ENCODE data around the gene WDR19. TPM values are rescaled to one million over a fixed set of nuclear protein-coding genes. Genes with fewer than 3 reads are reported as not detected.
A peak's percentile ranks its signal among the peaks of the same experiment; 100 is the strongest.

Gene WDR19
- total RNA-seq, 1 donor from 2014 or later = 33.0 TPM

- peak; percentile 79 for DNase-seq
Measured at GRCh38 chr4:39304651-39305050, 122.3 kb downstream of the WDR19 start.

GRCh38 chr4:39305912-39306677 is 123.8 kb downstream of the WDR19 start:
- DNase-seq = no peak

DNA sequence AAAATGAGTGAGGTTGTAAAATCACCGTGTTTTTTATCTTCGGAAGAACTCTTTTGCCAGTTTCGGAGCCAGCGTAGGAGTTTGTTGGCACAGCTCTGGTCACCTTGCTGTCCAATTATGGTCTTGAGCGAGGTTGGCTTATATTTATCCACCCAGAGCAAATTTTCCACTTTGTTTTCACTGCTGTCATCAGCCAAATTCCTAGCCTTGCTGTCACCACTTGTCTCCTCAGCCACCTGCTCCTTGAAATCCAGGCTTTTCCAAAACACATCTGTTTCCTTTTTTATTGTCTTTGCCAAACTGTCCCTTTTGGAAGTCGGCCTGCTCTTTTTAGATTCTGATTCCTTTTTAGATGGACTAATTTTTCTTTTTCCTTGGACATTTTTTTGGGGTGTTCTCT is 126.3 kb downstream of the WDR19 start:
- DNase-seq = peak; percentile 86

- peak; percentile 37 for DNase-seq
Measured at GRCh38 chr4:39312816-39313215, 130.5 kb downstream of the WDR19 start.

DNA sequence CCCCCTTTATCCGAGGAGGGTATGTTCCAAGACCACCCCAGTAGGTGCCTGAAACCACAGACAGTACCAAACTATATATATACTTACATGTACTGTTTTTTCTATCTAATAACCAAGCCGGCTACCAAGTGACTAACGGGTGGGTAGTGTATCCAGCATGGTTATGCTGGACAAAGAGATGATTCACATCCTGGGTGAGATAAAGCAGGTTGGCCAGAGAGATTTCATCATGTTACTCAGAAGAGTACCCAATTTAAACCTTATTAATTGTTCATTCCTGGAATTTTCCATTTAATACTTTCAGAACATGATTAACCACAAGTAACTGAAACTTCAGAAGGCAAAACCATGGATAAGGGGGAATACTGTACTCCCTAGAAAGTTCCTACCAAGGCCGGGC is 137.3 kb downstream of the WDR19 start:
- no peak for DNase-seq

GRCh38 chr4:39320381-39321115 is 138.2 kb downstream of the WDR19 start:
- no peak for DNase-seq

DNA sequence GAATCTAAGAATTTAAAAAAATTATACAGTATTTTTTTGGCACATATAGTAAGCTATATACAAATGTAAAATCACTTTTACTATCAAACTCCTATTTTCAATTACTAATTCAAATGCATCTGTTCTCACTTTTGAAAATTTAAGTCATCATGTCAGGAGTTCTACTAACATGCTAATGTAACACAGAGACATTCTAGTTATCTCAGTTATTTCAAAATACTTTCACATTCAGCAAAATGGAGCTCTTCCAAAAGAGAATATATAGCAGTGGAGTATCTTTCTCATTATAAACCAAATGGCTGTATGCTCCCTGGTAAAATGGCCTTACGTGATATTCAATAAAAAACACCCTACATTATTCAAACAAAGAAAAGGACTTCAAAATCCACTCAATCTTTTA is 141.5 kb downstream of the WDR19 start:
- DNase-seq = no peak

DNA sequence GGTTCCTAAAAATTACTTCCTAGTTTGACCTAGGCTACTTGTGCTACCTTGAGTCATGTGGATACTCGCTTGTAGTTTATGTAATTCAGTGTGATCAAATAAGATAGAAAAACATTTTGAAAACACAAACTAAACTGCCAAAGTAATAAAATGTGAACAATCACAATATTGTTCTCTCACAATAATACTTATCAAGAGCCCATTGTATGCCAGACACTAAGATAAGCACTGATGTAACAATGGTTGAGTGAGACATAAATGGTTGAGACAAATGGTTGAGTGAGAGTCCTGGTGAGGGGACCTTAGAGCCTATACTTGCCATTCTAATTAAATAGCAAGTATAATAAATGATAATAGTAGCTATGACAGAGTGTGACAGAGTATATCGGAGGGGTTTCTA is 142.1 kb downstream of the WDR19 start:
- no peak for DNase-seq

DNA sequence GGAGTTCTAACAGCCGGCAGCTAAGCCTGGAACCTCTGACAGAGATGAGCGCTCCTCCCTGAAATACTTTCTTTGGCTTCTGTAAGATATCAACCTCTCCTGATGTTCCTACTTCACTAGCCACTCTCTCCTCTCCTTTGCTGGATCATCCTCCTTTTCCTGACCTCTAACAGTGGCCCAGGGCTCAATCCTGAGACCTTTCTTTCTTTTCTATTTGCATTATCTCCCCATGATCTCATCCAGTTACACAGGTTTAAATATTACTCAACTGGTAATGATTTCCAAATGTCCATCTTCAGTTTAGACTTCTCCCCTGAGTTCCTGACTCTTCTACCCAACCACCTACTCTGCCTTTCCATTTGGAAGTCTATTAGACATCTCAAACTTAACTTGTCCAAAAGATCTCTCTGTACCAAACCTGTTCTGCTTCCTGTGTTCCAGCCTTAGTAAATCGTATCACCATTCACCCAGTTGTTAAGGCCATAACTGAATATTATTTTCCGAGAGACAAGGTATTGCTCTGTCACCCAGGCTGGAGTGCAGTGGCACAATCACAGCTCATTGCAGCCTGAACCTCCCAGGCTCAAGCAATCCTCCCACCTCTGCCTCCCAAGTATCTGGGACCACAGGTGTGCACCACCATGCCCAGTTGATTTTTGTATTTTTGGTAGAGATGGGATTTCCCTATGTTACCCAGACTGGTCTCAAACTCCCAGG is 142.7 kb downstream of the WDR19 start:
- DNase-seq = no peak

- DNase-seq = no peak
Measured at GRCh38 chr4:39326468-39326977, 144.2 kb downstream of the WDR19 start.

- DNase-seq = no peak
Measured at GRCh38 chr4:39330353-39330752, 148.0 kb downstream of the WDR19 start.

DNA sequence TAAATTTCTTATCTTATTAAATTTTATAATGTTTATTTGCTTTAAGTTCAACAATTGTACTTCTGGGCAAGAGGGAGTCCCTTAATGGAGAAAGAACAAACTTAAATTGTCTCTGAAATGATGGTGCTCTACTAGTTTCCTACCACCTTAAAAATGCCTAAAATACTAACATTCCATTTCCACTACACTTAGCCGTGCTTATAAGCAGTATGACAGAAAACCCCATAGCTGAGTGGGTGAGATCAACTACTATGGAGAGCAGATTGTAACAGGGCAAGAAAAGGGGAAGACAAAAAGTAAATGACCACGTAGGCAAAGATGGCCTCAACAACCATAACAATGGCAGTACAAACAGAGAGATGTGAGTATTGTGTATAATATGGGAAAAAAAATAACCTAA is 148.9 kb downstream of the WDR19 start:
- DNase-seq = no peak

Other genes starting within 250 kb of the WDR19 start
- 0.34 and 0.74 TPM in 2 replicates for gene TMEM156, start 150.1 kb upstream of the WDR19 start, total RNA-seq
- 119 and 131 TPM in 2 replicates for gene KLHL5, start 120.3 kb upstream of the WDR19 start, total RNA-seq
- gene RFC1, start 183.8 kb downstream of the WDR19 start, total RNA-seq = 46.3 and 71.7 TPM in 2 replicates
- gene KLB, start 224.4 kb downstream of the WDR19 start, total RNA-seq = under 0.01 TPM in 1 of 2 replicates, not detected in the other